ENCODE measurements around the gene RPS24.

GRCh38 chr10:78041170-78042057 is 7.8 kb downstream of the RPS24 start:
- no peak for TF ChIP-seq POLR2A (IDR thresholded peaks at IDR 0.05)
- TF ChIP-seq CTCF (IDR thresholded peaks at IDR 0.05), result no peak

Measured in body of pancreas (tissue), 4 donors.